ENCODE data around the gene CABLES2. TPM values are rescaled to one million over a fixed set of nuclear protein-coding genes. Genes with fewer than 3 reads are reported as not detected.
A peak's percentile ranks its signal among the peaks of the same experiment; 100 is the strongest.

CABLES2 gene
- total and polyA plus RNA-seq, 9 of the 15 experiments (the other 6 are each of a cell fraction or from before 2014, with no cell fraction given): 0.46 to 4.2 (median 1.6) TPM

DNA sequence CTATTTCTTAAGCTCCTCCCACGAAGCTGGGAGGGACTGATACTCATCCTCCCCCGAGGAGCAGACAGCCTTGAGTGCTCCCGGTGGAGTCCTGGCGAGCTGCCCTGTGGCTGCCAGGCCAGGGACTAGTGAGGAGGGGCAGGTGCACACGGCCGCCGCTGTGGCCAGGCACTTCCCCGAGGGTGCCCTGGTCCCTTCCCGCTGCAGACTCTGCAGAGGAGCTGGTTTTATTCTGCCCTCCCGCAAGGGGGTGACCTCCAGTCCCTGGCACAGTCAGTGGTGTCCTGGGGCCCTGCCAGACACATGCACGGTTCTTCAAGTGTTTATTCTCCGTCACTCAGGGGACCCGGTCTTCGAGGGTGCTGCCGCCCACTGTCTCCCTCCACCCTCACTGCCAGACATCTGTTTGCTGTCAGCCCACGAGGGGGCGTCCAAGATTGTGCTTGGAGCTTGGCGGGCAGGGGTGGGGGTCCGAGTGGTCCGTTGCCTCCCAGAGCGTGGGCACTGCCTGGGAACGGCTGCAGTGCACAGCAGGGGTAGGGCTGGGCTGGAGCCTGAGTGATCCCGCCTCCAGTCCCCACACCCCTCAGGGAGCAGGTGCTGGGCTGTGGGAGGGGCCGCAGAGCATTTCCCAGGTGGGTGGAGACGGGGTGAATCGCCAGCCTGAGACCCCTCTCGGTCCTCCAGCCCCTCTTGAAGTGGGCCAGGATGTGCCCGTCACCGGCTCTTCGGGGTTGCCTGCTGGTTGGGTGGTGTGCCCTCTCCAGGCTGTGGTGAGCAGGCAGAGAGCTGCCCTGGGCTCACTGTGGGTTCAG, 3.1 kb upstream of the CABLES2 start (continued):
- TF ChIP-seq, protein P1, sequence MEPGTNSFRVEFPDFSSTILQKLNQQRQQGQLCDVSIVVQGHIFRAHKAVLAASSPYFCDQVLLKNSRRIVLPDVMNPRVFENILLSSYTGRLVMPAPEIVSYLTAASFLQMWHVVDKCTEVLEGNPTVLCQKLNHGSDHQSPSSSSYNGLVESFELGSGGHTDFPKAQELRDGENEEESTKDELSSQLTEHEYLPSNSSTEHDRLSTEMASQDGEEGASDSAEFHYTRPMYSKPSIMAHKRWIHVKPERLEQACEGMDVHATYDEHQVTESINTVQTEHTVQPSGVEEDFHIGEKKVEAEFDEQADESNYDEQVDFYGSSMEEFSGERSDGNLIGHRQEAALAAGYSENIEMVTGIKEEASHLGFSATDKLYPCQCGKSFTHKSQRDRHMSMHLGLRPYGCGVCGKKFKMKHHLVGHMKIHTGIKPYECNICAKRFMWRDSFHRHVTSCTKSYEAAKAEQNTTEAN (CRISPR knock-in tag; IDR thresholded peaks at IDR 0.05): no peak
- TF ChIP-seq NFIX (CRISPR knock-in tag; IDR thresholded peaks at IDR 0.05; ENCODE audit: low read depth) (no peak), L3MBTL2 (IDR thresholded peaks at IDR 0.05) (peak; percentile 52; the same call in 1 of the 2 replicates), ZNF212 (CRISPR knock-in tag; IDR thresholded peaks at IDR 0.05) (no peak), CBX2 (IDR thresholded peaks at IDR 0.05; ENCODE audit: insufficient read depth, low read length, poor library complexity, severe bottlenecking) (no peak), KAT2B (IDR thresholded peaks at IDR 0.05; ENCODE audit: low read depth, low read length) (no peak), MTA1 (IDR thresholded peaks at IDR 0.05; ENCODE audit: borderline replicate concordance) (no peak), RCOR1 (IDR thresholded peaks at IDR 0.05; ENCODE audit: borderline replicate concordance in 1 of 2, low read depth in 2 of 2, low read length in 2 of 2) (0 out of 4 replicates have a peak, but pooled peaks of 1 of the 2 experiments have one; percentile 17), THRAP3 (IDR thresholded peaks at IDR 0.05; ENCODE audit: borderline replicate concordance) (no peak), NEUROD1 (IDR thresholded peaks at IDR 0.05; ENCODE audit: borderline replicate concordance, low read depth, low read length, partially characterized antibody) (peak; percentile 20), ZNF133 (CRISPR knock-in tag; IDR thresholded peaks at IDR 0.05) (no peak), CC2D1A (IDR thresholded peaks at IDR 0.05) (peak; percentile 66; the same call in 1 of the 2 replicates), GABPB1 (CRISPR knock-in tag; IDR thresholded peaks at IDR 0.05) (no peak), YY1 (IDR thresholded peaks at IDR 0.05; ENCODE audit: borderline replicate concordance in 1 of 3, control insufficient read depth in 1 of 3, extremely low read depth in 1 of 3, insufficient read depth in 3 of 3, insufficient read length in 1 of 3, insufficient replicate concordance in 2 of 3, low read depth in 1 of 3, low read length in 2 of 3) (peak in 1 of 3 experiments; percentile 19), ESRRA (IDR thresholded peaks at IDR 0.05; ENCODE audit: borderline replicate concordance, low read depth) (0 out of 2 replicates have a peak, but pooled peaks have one; percentile 12), MTA3 (IDR thresholded peaks at IDR 0.05; ENCODE audit: borderline replicate concordance) (peak; percentile 42; the same call in 1 of the 2 replicates), MAZ (CRISPR knock-in tag; conservative IDR thresholded peaks at IDR 0.05 in 1 of 2, IDR thresholded peaks at IDR 0.05 in 1 of 2) (peak; percentile 68 to 86; a peak in 3 of 4 replicates)
- TF ChIP-seq, protein P2, sequence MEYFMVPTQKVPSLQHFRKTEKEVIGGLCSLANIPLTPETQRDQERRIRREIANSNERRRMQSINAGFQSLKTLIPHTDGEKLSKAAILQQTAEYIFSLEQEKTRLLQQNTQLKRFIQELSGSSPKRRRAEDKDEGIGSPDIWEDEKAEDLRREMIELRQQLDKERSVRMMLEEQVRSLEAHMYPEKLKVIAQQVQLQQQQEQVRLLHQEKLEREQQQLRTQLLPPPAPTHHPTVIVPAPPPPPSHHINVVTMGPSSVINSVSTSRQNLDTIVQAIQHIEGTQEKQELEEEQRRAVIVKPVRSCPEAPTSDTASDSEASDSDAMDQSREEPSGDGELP (CRISPR knock-in tag; IDR thresholded peaks at IDR 0.05; ENCODE audit: borderline replicate concordance): peak; percentile 75; the same call in 1 of the 2 replicates
- TF ChIP-seq, protein P3, sequence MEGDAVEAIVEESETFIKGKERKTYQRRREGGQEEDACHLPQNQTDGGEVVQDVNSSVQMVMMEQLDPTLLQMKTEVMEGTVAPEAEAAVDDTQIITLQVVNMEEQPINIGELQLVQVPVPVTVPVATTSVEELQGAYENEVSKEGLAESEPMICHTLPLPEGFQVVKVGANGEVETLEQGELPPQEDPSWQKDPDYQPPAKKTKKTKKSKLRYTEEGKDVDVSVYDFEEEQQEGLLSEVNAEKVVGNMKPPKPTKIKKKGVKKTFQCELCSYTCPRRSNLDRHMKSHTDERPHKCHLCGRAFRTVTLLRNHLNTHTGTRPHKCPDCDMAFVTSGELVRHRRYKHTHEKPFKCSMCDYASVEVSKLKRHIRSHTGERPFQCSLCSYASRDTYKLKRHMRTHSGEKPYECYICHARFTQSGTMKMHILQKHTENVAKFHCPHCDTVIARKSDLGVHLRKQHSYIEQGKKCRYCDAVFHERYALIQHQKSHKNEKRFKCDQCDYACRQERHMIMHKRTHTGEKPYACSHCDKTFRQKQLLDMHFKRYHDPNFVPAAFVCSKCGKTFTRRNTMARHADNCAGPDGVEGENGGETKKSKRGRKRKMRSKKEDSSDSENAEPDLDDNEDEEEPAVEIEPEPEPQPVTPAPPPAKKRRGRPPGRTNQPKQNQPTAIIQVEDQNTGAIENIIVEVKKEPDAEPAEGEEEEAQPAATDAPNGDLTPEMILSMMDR (IDR thresholded peaks at IDR 0.05 in 2 of 3, conservative IDR thresholded peaks at IDR 0.05 in 1 of 3; ENCODE audit: insufficient read depth in 2 of 3, low read depth in 1 of 3, low read length in 3 of 3): peak; percentile 78 to 90 (median 86)

Data from K562 (cell line).